Glutamatergic neuron (in vitro differentiated cells): ENCODE measurements around the gene ASPG. TPM values are rescaled to one million over a fixed set of nuclear protein-coding genes. Genes with fewer than 3 reads are reported as not detected.

Experiments used
- DNase-seq: peaks from one replicate; pipeline ENCODE4 v3.0.0; 2022
- H3K27ac Mint-ChIP-seq: one replicate; pipeline ENCODE4 v1.8.0; 2020; ENCODE audit warnings: mild to moderate bottlenecking, mixed read lengths, inconsistent platforms; ENCODE audit not compliant: unreplicated experiment
- H3K27me3 Mint-ChIP-seq: one replicate; pipeline ENCODE4 v1.8.0; 2020; ENCODE audit warnings: mild to moderate bottlenecking, moderate library complexity, mixed read lengths, inconsistent platforms; ENCODE audit not compliant: unreplicated experiment
- H3K36me3 Mint-ChIP-seq: one replicate; pipeline ENCODE4 v1.8.0; 2020; ENCODE audit warnings: mild to moderate bottlenecking, mixed read lengths, inconsistent platforms; ENCODE audit not compliant: unreplicated experiment
- H3K4me1 Mint-ChIP-seq: one replicate; pipeline ENCODE4 v1.8.0; 2020; ENCODE audit warnings: mild to moderate bottlenecking, low read depth, mixed read lengths, inconsistent platforms; ENCODE audit not compliant: unreplicated experiment
- H3K4me3 Mint-ChIP-seq: one replicate; pipeline ENCODE4 v1.8.0; 2020; ENCODE audit warnings: mild to moderate bottlenecking, mixed read lengths, inconsistent platforms; ENCODE audit not compliant: unreplicated experiment
- H3K9me3 Mint-ChIP-seq: one replicate; pipeline ENCODE4 v1.8.0; 2020; ENCODE audit warnings: mild to moderate bottlenecking, moderate library complexity, mixed read lengths, inconsistent platforms; ENCODE audit not compliant: unreplicated experiment
- total RNA-seq: library from RNA; stranded (reverse); fragmentation: NEBNext Ultra II Directional; extraction: Animal tissue kit (Norgen Biotek cat#: 25700); gene quantifications from one replicate; pipeline ENCODE4 v1.2.1, GENCODE V29; 2021; ENCODE audit not compliant: unreplicated experiment
- TF ChIP-seq, protein P1 (sequence below): fragments of 200-600 bp; sonication (generic); IDR thresholded peaks from one replicate; pipeline ENCODE4 v1.5.0; 2021; ENCODE audit not compliant: partially characterized antibody, unreplicated experiment

Gene ASPG
- total RNA-seq, 1 donor from 2014 or later: not detected

GRCh38 chr14:104086661-104087461, 1.4 kb downstream of the ASPG start:
- peak; percentile 25 for DNase-seq

GRCh38 chr14:104087505-104087904, 2.0 kb downstream of the ASPG start:
- Mint-ChIP-seq H3K9me3 (no peaks in the 10 kb centered on the region), H3K36me3 (no peaks in the 10 kb centered on the region), H3K4me1 (peaks cover 4% of the 10 kb centered on the region), H3K4me3 (no peak overlapping the region), H3K27me3 (peaks cover 14% of the 10 kb centered on the region), H3K27ac (no peak overlapping the region)
- no peak for DNase-seq
- TF ChIP-seq, protein P1, sequence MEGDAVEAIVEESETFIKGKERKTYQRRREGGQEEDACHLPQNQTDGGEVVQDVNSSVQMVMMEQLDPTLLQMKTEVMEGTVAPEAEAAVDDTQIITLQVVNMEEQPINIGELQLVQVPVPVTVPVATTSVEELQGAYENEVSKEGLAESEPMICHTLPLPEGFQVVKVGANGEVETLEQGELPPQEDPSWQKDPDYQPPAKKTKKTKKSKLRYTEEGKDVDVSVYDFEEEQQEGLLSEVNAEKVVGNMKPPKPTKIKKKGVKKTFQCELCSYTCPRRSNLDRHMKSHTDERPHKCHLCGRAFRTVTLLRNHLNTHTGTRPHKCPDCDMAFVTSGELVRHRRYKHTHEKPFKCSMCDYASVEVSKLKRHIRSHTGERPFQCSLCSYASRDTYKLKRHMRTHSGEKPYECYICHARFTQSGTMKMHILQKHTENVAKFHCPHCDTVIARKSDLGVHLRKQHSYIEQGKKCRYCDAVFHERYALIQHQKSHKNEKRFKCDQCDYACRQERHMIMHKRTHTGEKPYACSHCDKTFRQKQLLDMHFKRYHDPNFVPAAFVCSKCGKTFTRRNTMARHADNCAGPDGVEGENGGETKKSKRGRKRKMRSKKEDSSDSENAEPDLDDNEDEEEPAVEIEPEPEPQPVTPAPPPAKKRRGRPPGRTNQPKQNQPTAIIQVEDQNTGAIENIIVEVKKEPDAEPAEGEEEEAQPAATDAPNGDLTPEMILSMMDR: no peak

More at GRCh38 chr14:104086661-104087461, 1.4 kb downstream of the ASPG start:
- H3K27ac Mint-ChIP-seq: no peak overlapping the region
- H3K9me3 Mint-ChIP-seq: no peaks in the 10 kb centered on the region
- H3K4me1 Mint-ChIP-seq: peaks cover 4% of the 10 kb centered on the region
- H3K4me3 Mint-ChIP-seq: no peak overlapping the region
- TF ChIP-seq, protein P1: no peak
- H3K36me3 Mint-ChIP-seq: no peaks in the 10 kb centered on the region
- peaks cover 14% of the 10 kb centered on the region for H3K27me3 Mint-ChIP-seq

DNA sequence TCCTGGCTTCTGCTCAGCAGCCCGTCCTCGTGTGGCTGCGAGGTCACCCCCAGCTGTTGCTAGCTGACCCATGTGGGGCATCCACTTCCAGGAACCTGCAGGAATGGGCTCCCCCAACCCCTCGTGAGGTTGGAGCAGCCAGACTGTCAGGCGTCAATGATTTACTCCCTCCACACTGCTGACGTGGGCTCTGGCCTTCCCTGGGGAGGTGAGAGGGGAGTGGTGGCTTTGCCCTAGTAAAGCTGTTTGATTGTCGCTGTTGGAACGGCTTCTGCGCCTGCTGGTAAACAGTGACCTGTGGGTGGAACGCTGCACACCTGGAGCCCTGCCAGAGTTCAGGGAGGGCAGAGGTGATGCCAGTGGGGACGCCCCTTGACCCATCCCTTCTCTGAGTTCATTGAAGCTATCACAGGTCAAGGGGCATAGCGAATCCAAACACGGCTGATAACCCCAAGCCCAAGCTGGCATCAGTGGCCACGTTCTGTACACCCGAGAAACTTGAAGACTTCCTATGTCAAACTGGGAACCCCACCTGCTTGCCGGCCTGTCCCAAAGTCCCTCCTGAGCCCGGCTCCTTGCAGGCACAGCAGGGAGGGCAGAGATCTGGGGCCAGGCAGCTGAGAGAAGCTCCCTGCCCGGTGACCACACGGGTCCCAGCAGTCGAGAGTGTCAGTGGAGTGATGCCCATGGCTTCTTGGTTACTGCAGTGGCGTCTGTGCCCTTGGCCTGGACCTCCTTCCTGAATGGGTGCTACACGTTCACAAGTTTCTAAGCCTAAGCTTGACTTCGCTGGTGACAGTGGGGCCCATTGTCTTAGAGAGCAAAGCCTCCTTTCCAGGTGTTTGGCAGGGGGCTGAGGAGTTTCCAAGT, 2.7 kb downstream of the ASPG start:
- H3K9me3 Mint-ChIP-seq: no peaks in the 10 kb centered on the region
- H3K27ac Mint-ChIP-seq: no peak overlapping the region
- H3K27me3 Mint-ChIP-seq: peaks cover 14% of the 10 kb centered on the region
- DNase-seq: peak; percentile 24
- no peak overlapping the region for H3K4me3 Mint-ChIP-seq
- no peaks in the 10 kb centered on the region for H3K36me3 Mint-ChIP-seq
- TF ChIP-seq, protein P1: no peak
- peaks cover 4% of the 10 kb centered on the region for H3K4me1 Mint-ChIP-seq

DNA sequence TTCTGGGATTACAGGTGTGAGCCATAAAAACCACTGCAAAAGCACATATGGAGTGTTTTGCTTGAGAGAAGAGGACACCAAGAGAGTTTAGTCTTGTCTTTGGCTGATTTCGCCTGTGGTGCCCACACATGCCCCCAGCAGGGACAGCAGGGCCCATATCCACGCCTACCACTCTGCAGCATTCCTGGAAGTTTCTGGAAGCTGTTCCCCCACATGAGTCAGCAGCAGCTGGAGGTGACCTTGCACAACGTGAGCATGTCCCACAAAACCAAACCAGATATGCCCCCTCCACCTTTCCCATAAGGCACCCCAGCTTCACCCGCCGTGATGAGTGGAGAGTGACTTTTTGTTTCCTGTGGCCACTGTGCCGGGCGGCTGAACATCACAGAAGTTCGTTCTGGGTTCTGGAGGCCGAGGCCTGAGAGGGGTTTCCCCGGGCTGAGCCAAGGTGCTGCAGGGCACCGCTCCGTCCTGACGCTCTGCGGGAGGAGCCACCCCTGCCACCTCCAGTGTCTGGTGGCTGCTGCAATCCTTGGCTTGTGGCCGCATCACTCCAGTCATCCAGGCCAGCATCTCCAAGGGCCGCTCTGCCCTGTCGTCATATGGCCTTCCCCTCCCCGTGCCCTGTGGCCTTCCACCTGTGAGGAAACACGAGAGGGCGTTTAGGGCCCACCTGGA, 4.7 kb downstream of the ASPG start:
- H3K4me3 Mint-ChIP-seq: no peak overlapping the region
- H3K27me3 Mint-ChIP-seq: peaks cover 7% of the 10 kb centered on the region
- H3K4me1 Mint-ChIP-seq: no peaks in the 10 kb centered on the region
- no peaks in the 10 kb centered on the region for H3K9me3 Mint-ChIP-seq
- H3K27ac Mint-ChIP-seq: no peak overlapping the region
- TF ChIP-seq, protein P1: no peak
- no peak for DNase-seq
- H3K36me3 Mint-ChIP-seq: no peaks in the 10 kb centered on the region
